Medulla oblongata (tissue), 1 donor: ENCODE measurements around the gene PGM2.

Source experiments
- DNase-seq: peaks from one replicate; pipeline ENCODE4 v3.0.0-alpha.2; 2015; ENCODE audit errors: extremely low spot score

PGM2 gene

DNA sequence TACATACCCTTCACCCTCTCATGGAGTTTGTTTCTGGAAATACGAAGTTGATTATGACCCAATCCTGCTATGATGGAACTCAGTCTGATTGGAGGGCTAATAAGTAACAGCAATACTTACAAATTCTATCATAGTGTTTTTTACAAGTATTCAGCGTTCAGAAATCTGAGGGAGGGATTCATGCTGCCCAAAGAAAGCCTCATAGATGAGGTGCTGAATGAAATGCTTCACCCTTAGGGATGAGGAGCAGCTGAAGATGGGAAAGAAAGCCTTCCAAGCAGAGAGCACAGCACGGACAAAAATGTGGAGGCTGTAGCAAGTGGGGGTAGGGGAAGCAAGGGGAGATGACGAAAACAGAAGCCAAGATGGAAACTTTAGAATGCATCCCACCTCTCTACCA lies 36.5 kb downstream of the PGM2 start:
- no peak for DNase-seq

- DNase-seq = peak; percentile 79
These were observed 38.3 kb downstream of the PGM2 start for GRCh38 chr4:37864786-37865185.

- no peak for DNase-seq
These were observed 39.0 kb downstream of the PGM2 start for GRCh38 chr4:37865450-37865849.

DNA sequence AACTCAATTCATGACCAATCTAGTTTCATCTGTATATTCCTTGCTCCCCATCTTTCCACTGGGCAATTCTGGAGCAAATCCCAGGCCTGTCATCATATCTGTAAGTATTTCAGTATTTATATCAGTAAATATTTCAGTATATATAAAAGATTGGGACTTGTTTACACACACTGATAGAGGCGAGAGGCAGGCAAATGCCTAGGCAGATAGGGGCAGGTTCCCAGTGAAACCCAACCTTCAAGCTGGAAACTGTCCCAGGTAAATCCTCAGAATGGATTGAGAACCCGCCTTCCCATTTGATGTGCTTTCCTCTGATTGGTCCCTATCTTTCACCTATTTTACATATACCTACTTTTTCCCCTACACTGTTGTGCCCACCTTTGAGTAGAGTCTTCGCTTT lies 40.6 kb downstream of the PGM2 start:
- DNase-seq = no peak

- DNase-seq = no peak
These were observed 41.8 kb downstream of the PGM2 start for GRCh38 chr4:37868238-37868637.

DNA sequence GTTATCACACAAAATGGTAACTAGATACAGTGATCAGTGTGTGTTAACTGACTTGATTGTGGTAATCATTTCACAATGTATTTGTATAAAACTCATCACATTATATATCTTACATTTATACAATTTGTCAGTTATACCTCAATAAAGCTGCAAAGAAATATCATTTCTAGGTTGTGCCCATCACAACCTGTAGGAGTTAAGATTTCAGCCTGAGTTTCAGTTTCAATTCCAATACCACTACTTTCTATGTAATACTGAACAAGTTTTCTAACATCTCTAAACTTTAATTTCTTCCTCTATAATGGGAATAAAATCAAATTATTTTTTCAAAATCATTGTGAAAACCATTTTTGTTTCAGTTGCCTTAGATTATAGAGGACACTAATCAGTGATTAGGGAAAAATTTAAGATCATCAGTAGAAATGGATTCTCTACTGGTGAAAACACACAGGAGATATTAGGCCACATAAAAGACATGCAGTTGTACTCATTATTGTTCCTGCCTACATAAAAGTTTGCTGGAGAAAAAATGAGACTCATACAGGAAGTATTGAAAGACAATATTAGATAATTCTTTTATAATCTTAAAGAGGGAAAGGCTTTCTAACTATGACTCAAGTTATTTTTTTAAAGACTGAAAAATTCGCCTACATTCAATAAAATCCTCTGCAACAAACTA lies 46.0 kb downstream of the PGM2 start:
- DNase-seq = no peak

DNA sequence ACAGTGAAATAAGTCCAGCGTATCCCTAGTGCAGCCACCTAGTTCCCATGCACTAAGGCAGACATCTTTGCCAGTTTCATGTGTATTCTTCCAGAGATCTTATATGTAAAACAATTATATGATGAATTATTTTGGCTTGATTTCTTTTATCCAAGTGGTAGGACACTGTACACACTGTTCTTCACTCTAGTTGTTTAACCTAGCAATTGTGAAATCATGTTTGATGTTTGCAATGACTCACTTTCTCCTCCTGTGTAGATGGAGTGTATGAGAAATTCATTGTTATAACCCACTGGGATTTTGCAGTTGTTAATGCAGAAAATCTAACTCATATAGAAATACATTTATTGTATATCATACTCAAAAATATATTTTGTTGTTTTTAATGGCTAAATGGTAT lies 46.9 kb downstream of the PGM2 start:
- DNase-seq = no peak

DNA sequence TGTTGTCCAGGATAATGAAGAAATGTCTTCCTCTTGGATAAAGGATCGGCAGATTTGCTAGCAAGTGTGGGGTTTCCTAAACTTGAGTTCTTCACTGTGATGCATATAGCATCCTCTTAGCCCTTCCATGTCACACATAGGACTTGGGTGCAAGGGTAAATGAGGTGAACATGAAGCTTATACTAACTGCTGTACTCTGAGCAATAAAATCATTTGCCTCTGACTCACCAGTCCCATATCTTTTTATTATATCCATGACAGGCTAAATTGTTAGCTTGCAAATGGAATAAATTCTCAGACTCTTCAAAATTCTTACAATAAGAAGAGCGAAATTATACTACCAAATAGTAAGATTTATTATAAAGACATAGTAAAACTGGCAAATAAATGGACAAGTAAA lies 49.7 kb downstream of the PGM2 start:
- DNase-seq = no peak

DNA sequence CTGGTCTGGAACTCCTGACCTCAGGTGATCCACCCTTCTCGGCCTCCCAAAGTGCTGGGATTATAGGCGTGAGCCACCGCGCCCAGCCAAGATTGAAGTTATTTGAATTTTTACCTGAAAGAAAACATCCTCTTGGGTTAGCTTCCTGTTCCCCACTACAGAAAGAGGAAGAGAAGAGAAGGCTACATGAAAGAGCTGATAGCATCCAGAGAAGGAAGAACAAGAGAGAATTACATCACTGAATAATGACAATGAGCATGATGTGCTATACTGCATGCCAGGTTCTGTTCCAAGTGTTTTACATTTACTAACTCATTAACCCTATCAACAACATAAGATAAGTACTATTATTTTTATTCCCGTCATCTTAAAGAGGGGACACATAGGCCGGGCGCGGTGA lies 52.9 kb downstream of the PGM2 start:
- DNase-seq = no peak

DNA sequence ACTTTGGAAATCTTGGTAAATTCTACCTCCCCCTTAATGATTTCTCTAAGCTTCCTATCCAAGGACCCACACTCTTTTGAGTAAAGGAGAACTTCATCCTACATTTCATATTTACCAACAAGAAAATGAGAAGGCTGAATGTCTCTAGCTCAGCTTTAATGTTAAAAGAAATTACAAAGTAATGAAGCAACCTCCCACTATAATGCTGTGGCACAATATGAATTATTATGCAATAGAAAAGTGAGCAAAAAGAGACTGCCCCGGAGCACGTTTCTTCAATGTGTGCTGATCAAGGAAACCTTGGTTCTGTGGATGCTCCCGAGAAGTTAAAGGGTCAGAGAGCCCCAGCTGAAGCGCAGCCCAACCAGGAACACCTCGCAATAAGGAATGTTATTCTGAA lies 55.3 kb downstream of the PGM2 start:
- no peak for DNase-seq

DNA sequence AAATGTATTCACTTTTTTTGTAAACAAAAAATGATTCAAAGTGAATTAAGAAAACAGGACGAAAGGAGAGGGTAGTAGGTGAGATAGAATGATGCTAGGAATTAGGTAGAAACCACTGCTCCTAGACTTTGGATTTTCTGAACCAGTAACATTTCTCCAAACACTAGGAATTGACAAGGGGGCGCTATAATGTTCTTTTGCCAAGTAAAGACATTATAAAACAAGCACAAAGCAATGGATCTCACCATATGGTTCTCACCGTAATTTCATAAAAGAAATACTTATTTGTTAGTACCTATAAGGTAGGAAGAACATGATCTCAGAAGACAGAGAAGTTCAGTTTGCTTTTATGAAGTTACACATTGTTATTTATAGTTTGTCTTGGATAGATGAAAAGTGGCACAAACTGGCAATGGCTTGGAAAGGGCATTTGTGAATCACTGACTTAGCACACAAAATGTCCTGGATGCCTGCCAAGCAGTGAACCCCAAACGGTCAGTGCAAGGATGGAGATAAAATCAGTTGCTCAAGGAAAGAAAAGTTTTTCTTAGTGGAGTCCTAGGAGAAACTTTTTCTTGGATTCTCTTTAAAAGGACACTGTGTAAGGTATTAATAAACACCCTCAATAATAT lies 56.3 kb downstream of the PGM2 start:
- no peak for DNase-seq

DNA sequence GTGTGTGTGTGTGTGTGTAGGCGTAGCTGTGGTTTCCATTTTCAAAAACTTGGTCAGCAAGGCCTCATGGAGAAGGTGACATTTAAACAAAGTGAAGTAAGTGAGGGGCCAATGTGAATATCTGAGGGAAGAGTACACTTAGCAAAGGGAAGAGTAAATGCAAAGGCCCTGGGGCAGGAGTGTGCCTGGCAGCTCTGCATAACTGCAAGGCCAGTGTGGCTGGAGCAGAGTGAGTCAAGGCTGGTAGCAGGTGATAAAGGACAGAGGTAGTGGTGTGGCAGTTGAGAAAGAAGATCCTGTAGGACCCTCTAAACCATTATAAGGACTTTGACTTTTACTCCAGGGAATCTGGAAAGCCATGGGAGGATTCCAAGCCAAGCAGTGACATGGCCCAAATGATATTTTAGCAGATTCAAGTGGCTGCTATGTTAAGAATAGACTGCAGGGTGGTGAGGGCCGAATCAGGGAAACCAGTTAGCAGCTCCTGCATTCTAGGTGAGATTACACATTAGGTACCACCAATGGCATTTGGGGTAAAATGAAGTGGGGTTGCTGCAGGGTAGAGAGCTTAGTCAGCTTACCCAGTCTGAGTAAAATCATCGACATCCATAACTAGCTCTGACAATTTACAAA lies 58.5 kb downstream of the PGM2 start:
- no peak for DNase-seq

DNA sequence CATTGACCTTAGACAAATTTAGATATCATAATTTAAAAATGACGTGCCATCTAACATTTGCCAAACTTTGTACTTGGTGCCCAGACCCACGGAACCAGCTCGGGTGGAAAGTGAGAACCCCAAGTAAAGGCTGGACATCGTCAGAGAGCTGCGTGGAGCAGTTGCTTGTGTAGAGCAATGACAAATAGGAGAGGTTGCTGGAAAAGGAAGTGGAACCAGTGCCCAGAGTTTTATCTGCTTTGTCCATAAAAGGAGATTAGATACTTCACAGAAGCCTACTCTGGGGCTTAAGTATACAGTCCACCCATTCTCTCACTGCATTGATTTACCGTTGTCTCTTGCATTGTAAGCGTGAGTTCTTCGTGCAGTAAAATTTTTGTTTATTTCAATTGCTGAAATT lies 59.0 kb downstream of the PGM2 start:
- DNase-seq = peak; percentile 16

GRCh38 chr4:37889849-37890800 lies 63.6 kb downstream of the PGM2 start:
- peak; percentile 58 for DNase-seq

GRCh38 chr4:37890801-37891259 lies 64.3 kb downstream of the PGM2 start, which contains the start of gene TBC1D1:
TSS of gene TBC1D1 (plus strand) at chr4:37891084. CDS start at chr4:37902096, 11,012 bp downstream.
- peak; percentile 41 for DNase-seq

DNA sequence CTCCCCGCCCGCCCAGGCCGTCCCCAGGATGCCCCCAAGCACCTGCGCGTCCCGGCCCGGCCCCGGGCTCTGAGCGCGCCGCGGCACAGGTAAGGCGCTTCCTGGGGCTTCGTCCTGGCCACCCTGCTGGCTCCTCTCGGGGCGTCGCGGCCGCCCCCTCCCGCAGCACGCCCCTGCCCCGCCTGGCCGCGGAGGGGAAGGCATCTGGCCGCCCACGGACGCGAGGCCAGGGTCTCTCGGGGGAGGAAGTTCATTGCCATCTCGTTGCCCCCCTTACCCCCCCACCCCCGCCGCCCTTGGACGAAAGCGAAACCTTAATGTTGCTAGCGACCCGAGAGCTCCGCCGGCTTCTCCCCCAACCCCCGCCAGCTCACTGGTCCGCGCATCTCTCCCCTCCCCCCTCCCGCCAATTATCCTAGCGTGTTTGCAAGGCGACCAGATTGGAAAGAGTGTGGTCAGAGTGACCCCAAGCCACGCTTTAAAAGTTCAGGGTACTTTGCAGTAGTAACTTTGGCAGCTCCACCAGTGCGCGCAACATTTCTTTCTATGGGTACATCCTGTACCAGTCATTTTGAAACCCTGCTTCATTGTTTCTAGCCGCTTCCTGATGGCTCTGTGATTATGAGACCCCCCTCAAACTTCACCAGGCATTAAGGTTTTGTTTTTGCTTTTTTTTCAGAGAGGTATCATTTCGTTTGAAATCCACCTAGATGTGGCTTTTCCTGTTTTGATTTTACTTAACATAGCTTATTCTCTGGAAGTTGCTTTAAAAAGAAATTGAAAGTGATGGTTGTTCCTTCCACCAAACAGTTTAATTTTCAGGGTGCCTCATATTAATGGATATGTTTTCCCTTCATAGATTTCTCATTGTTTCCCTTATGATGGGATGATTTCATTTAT lies 65.0 kb downstream of the PGM2 start:
- peak; percentile 53 for DNase-seq

- DNase-seq = peak; percentile 63
These were observed 66.2 kb downstream of the PGM2 start for GRCh38 chr4:37892641-37893040.

GRCh38 chr4:37893164-37893563 lies 66.7 kb downstream of the PGM2 start:
- DNase-seq = no peak

DNA sequence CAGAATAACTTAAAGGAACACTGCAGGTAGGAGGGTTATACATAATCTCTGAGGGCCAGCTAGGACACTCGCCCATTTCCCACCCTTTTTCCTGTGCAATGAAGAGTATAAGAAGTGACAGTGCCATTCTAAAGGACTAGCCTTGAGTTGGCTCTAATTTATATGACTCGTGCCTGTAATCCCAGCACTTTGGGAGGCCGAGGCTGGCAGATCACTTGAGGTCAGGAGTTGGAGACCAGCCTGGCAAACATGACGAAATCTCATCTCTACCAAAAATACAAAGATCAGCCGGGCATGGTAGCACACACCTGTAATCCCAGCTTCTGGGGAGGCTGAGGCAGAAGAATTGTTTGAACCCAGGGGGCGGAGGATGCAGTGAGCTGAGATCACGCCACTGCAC lies 68.8 kb downstream of the PGM2 start:
- DNase-seq = no peak

GRCh38 chr4:37896206-37896860 lies 69.8 kb downstream of the PGM2 start:
- peak; percentile 25 for DNase-seq
